ENCODE data around the gene OR6S1.
A peak's percentile ranks its signal among the peaks of the same experiment; 100 is the strongest.

The OR6S1 gene

GRCh38 chr14:20641591-20641990 is at the start of gene OR6S1:
Gene OR6S1, minus strand, starts transcription at chr14:20641691. Its CDS starts 0 bp downstream, at chr14:20641691.
- no peak for DNase-seq (ENCODE audit: low read depth, low spot score)

- peak; percentile 38 for DNase-seq (ENCODE audit: low read depth, low spot score)
Observed at GRCh38 chr14:20690848-20691640, 49.6 kb upstream of the OR6S1 start.

GRCh38 chr14:20688167-20688839 is 46.8 kb upstream of the OR6S1 start, which contains the start of gene ANG:
Gene ANG, plus strand, starts transcription at chr14:20688764. Its CDS starts 4,801 bp downstream, at chr14:20693565.
- DNase-seq (ENCODE audit: low read depth, low spot score), result no peak

GRCh38 chr14:20687362-20688166 is 46.1 kb upstream of the OR6S1 start:
- DNase-seq (ENCODE audit: low read depth, low spot score), result no peak

- DNase-seq (ENCODE audit: low read depth, low spot score), result no peak
Observed at GRCh38 chr14:20686386-20687143, 45.1 kb upstream of the OR6S1 start.

- no peak for DNase-seq (ENCODE audit: low read depth, low spot score)
Observed at GRCh38 chr14:20684662-20685456, 43.4 kb upstream of the OR6S1 start.

- peak; percentile 57 for DNase-seq (ENCODE audit: low read depth, low spot score)
Observed at GRCh38 chr14:20683891-20684661, 42.6 kb upstream of the OR6S1 start, which contains the start of gene RNASE4. Gene RNASE4, plus strand, starts transcription at chr14:20684560. Its CDS starts 14,812 bp downstream, at chr14:20699372.

- peak; percentile 69 for DNase-seq (ENCODE audit: low read depth, low spot score)
Observed at GRCh38 chr14:20683125-20683890, 41.8 kb upstream of the OR6S1 start.

- DNase-seq (ENCODE audit: low read depth, low spot score), result peak; percentile 75
Observed at GRCh38 chr14:20682435-20683124, 41.1 kb upstream of the OR6S1 start.

GRCh38 chr14:20682127-20682434 is 40.6 kb upstream of the OR6S1 start:
- DNase-seq (ENCODE audit: low read depth, low spot score), result no peak

GRCh38 chr14:20681348-20682126 is 40.0 kb upstream of the OR6S1 start:
- DNase-seq (ENCODE audit: low read depth, low spot score), result peak; percentile 67

GRCh38 chr14:20680843-20681347 is 39.4 kb upstream of the OR6S1 start:
- DNase-seq (ENCODE audit: low read depth, low spot score), result no peak

GRCh38 chr14:20680363-20680762 is 38.9 kb upstream of the OR6S1 start:
- DNase-seq (ENCODE audit: low read depth, low spot score), result no peak

GRCh38 chr14:20679907-20680306 is 38.4 kb upstream of the OR6S1 start:
- no peak for DNase-seq (ENCODE audit: low read depth, low spot score)

- no peak for DNase-seq (ENCODE audit: low read depth, low spot score)
Observed at GRCh38 chr14:20676072-20676471, 34.6 kb upstream of the OR6S1 start.

GRCh38 chr14:20675669-20676068 is 34.2 kb upstream of the OR6S1 start:
- no peak for DNase-seq (ENCODE audit: low read depth, low spot score)

- DNase-seq (ENCODE audit: low read depth, low spot score), result no peak
Observed at GRCh38 chr14:20671597-20672283, 30.2 kb upstream of the OR6S1 start.

Data from brain pericyte (primary cell).